Keratinocyte (primary cell): Measurements from ENCODE around the gene KLF3.

Source experiments
- EZH2 ChIP-seq: IDR thresholded peaks from one replicate; pipeline ENCODE4 v1.6.1; 2012; ENCODE audit warnings: inconsistent platforms, mild to moderate bottlenecking, low read length, moderate library complexity
- TF ChIP-seq, protein P1 (sequence below), 3 experiments: IDR thresholded peaks in 1 of 3; conservative IDR thresholded peaks in 1 of 3; optimal IDR thresholded peaks in 1 of 3; 2 replicates in 2 of 3; 3 replicates in 1 of 3; pipeline versions ENCODE3 to v1.5.1; 2011; ENCODE audit warnings: low read length in 3 of 3, mild to moderate bottlenecking in 3 of 3, moderate library complexity in 2 of 3, control low read depth in 1 of 3, inconsistent platforms in 1 of 3; ENCODE audit not compliant: insufficient read depth in 2 of 3; ENCODE audit errors: extremely low read depth in 1 of 3

DNA sequence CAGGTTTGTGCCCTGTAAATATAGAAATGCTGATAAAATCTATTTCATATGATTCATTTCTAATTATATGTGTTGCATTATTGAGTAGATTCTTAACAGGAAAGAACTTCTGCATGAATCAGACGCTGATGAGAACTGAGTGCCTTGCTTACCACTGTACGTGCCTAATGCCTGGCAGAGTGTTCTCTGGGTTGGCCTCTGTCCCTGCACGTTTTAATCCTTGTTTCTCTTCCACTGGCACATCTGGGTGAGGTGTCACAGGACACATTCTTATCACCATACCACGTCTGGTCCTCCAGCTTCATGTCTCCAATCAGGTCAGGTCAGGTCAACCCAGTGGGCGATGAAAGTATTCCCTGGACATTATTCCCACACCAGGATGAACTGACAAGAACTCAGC lies 53.6 kb downstream of the KLF3 start:
- TF ChIP-seq, protein P1, sequence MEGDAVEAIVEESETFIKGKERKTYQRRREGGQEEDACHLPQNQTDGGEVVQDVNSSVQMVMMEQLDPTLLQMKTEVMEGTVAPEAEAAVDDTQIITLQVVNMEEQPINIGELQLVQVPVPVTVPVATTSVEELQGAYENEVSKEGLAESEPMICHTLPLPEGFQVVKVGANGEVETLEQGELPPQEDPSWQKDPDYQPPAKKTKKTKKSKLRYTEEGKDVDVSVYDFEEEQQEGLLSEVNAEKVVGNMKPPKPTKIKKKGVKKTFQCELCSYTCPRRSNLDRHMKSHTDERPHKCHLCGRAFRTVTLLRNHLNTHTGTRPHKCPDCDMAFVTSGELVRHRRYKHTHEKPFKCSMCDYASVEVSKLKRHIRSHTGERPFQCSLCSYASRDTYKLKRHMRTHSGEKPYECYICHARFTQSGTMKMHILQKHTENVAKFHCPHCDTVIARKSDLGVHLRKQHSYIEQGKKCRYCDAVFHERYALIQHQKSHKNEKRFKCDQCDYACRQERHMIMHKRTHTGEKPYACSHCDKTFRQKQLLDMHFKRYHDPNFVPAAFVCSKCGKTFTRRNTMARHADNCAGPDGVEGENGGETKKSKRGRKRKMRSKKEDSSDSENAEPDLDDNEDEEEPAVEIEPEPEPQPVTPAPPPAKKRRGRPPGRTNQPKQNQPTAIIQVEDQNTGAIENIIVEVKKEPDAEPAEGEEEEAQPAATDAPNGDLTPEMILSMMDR (optimal IDR thresholded peaks at IDR 0.05 in 1 of 3, IDR thresholded peaks at IDR 0.05 in 1 of 3, conservative IDR thresholded peaks at IDR 0.05 in 1 of 3; ENCODE audit: extremely low read depth in 1 of 3, insufficient read depth in 2 of 3, low read length in 3 of 3) = no peak
- no peak for TF ChIP-seq EZH2
